ENCODE measurements around the gene OR2A1.
"Not testable (repeated sequence)": the region's sequence is repeated elsewhere in the genome, so short reads cannot be mapped to it uniquely, and the experiment has no call there.

DNA sequence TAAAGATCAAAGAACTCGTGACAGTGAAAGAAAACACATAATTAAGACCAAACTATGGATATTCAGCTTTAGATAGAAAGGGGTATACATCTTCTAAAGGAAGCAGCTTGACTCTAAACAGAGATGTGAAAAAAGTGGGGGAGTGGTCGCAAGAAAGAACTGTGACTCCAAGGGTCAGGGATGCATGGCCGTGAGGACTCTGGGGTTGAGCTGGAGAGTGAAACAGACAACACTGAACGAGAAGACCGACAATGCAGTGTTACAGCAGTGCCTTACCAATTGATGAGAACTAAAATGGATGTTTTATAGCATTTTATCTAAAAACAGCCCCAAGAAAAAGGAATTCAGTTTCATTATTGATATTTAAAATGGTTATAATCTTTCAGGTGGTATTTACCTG lies 8.6 kb upstream of the OR2A1 start:
- TF ChIP-seq, protein P1, sequence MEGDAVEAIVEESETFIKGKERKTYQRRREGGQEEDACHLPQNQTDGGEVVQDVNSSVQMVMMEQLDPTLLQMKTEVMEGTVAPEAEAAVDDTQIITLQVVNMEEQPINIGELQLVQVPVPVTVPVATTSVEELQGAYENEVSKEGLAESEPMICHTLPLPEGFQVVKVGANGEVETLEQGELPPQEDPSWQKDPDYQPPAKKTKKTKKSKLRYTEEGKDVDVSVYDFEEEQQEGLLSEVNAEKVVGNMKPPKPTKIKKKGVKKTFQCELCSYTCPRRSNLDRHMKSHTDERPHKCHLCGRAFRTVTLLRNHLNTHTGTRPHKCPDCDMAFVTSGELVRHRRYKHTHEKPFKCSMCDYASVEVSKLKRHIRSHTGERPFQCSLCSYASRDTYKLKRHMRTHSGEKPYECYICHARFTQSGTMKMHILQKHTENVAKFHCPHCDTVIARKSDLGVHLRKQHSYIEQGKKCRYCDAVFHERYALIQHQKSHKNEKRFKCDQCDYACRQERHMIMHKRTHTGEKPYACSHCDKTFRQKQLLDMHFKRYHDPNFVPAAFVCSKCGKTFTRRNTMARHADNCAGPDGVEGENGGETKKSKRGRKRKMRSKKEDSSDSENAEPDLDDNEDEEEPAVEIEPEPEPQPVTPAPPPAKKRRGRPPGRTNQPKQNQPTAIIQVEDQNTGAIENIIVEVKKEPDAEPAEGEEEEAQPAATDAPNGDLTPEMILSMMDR (IDR thresholded peaks at IDR 0.05; ENCODE audit: low read length): not testable (repeated sequence)
- TF ChIP-seq EZH2 (IDR thresholded peaks at IDR 0.05; ENCODE audit: borderline replicate concordance, low read length): not testable (repeated sequence)
